K562 treated with DMSO at 1 percent for 4 hours (cell line): ENCODE data around the gene PCDHGA2. TPM values are rescaled to one million over a fixed set of nuclear protein-coding genes. Genes with fewer than 3 reads are reported as not detected.

Experiments
- total RNA-seq: library from RNA; unstranded; fragments of 300-600 nt; gene quantifications from 2 replicates; pipeline ENCODE4 v1.2.3, GENCODE V29; 2022; ENCODE audit not compliant: insufficient read depth

The PCDHGA2 gene
- total RNA-seq, result 0.12 TPM in 1 of 2 replicates, not detected in the other

GRCh38 chr5:141338538-141339306 lies at the start of gene PCDHGA2:
Gene PCDHGA2 (plus strand): TSS chr5:141338760.

DNA sequence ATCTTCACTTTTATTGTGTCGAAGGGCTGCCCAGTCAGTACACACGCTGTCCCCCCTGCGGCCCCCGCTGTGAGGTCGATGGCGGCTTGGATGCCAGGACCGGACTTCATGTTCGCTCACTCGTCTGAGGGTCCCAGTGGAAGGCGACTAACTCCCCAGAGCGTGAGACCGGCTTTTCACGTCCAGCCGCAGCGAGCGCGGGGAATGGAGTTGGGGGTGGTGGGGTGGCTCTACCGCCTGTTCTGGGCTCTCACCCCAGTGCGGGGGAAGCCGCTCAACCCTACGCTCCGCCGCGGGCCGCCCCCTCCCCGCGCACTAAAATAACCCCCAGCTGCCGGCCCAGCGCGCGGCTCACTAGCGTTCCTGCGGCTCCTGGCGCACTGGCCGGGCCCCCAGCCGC lies 34.8 kb upstream of the PCDHGA2 start, which contains the start of gene SLC25A2:
Gene SLC25A2 (minus strand): TSS at position 294 of the 400 bp plus-strand sequence. CDS start 184 bp downstream, at position 110.

GRCh38 chr5:141320225-141321169 lies 18.1 kb upstream of the PCDHGA2 start, which contains the start of gene TAF7:
Gene TAF7 (minus strand): TSS chr5:141320784. CDS start chr5:141320044, 740 bp downstream.

GRCh38 chr5:141330299-141331080 lies 8.1 kb upstream of the PCDHGA2 start, which contains the start of gene PCDHGA1:
Gene PCDHGA1 (plus strand): TSS chr5:141330514.

DNA sequence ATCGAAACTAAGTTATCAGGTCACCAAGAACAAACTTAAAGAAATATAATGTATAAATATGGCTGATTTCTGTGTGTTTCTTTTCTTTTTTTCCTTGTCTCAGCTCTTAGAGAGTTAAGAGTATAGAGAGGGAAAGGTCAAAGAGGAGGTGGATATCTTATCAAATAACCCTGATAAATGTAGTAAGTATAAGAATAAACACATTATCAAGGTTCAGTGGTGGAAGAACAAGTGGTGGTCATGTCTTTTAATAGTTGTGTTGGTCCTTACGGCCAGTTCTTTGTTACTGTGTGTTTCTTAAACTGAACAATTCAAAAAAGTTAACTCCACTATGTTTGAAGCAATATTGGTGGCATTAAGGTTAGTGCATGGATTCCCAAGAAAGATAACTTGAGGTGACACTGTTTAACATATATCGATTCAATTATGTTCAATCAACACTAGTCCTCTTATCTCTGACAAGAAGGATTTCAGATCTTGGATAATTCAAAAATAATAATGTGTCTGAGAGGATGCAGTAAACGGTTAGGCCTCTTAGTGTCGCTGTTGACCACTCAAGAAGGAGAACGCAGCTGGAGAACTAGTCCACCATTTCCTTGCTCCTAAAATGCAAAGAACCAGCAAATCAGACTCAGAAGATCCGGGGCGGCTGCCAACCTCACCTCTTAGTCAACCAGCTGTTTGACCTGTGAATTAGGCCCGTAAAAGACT lies 4.8 kb downstream of the PCDHGA2 start, which contains the start of gene PCDHGA3:
Gene PCDHGA3 (plus strand): TSS at position 588 of the 711 bp plus-strand sequence. CDS start 205 bp downstream, outside the sequence.

DNA sequence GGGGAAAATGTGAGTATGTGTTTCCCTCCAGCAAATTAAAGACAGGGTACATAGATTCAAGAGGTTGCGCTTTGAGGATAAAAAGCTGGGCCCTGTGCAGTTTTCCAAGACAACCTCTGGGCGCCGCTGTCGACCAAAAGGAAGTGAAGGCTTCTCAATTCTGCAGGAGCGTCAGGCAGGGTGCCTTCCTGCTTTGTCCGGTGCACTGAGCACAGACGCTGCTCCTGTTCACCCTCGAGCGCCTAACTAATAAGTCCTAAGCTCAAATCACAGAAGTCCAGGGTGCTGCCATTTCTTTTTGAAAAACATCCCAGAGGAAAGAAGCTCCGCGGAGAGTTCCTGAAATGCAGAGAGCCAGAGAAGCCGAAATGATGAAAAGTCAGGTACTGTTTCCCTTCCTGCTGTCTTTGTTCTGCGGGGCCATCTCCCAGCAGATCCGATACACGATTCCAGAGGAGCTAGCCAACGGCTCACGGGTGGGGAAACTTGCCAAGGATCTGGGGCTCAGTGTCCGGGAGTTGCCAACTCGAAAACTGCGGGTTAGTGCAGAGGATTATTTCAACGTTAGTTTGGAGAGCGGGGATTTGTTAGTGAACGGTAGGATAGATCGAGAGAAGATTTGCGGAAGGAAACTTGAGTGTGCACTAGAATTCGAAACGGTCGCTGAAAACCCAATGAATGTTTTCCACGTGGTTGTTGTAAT lies 11.5 kb downstream of the PCDHGA2 start, which contains the start of gene PCDHGB1:
Gene PCDHGB1 (plus strand): TSS at position 183 of the 703 bp plus-strand sequence. CDS start 162 bp downstream, at position 345.

DNA sequence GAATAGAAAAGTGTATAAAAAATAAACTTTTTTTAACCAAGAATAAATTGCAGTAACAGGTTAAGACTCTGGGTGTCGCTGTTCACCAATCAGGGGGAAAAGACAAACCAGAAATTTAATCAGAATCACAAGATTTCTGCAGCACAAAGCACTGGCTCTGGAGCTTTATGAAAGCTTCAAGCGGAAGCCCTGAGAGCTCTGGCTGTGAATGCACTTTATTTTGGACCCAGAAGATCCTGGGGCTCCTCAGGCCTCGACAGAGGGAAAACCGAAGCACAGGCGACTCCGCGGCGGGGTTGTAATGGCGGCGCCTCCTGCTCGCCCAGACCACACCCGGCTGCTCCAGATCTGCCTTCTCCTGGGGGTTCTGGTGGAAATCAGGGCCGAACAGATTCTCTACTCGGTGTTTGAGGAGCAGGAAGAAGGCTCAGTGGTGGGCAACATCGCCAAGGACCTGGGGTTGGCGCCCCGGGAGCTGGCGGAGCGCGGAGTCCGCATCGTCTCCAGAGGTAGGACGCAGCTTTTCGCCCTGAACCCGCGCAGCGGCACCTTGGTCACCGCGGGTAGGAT lies 16.4 kb downstream of the PCDHGA2 start, which contains the start of gene PCDHGA4:
Gene PCDHGA4 (plus strand): TSS at position 122 of the 570 bp plus-strand sequence. CDS start 87 bp downstream, at position 209.

GRCh38 chr5:141359790-141360426 lies 21.3 kb downstream of the PCDHGA2 start, which contains the start of gene PCDHGB2:
Gene PCDHGB2 (plus strand): TSS chr5:141359994. CDS start chr5:141360136, 142 bp downstream.

DNA sequence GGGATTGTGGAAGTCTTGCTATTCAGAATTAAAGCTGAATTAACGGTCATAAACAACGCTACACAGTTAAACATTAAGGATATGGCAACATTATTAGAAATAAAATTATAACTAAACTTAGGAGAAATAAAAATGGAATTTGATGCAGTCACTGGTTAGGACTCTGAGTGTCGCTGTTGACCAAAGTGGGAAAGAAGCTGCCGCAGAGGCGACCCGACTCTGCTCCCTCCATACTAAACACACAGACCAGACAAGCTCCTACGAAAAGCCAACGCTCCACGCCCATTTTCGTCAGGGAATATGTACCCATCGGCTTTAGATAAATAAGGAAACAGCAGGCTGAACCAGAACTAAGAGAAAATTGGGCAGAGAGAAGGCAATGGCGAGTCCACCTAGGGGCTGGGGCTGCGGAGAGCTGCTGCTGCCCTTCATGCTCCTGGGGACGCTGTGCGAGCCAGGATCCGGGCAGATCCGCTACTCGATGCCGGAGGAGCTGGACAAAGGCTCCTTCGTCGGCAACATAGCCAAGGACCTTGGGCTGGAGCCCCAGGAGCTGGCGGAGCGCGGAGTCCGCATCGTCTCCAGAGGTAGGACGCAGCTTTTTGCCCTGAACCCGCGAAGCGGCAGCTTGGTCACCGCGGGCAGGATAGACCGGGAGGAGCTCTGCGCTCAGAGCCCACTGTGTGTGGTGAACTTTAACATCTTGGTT lies 25.5 kb downstream of the PCDHGA2 start, which contains the start of gene PCDHGA5:
Gene PCDHGA5 (plus strand): TSS at position 211 of the 709 bp plus-strand sequence. CDS start 169 bp downstream, at position 380.

DNA sequence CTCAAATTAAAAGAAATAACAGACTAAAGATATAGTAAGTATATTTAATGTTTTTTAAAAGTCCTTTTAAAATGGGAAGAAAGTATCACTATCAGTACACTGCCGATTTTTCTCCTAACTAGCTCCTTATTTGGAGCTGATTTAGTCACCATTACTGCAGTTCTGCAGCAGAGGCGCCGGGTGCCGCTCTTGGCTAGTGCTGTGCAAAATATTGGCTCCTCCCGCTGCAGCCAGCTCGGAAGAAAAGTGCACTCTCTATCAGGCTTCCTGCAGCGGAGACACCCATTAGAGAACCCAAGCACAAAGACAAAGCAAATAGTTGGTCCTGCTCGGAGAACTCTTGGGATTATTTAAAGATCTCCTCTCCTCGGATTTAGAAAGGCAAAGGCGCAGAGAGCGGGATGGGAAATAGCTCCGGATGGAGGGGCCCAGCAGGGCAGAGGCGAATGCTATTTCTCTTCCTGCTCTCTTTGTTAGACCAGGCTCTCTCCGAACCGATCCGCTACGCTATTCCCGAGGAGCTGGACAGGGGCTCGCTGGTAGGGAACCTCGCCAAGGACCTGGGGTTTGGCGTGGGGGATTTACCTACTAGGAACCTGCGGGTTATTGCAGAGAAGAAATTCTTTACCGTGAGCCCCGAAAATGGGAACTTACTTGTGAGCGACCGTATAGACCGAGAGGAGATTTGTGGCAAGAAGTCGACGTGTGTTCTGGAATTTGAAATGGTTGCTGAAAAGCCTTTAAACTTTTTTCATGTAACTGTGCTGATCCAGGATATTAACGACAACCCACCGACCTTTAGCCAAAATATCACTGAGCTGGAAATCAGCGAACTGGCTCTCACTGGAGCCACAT lies 31.7 kb downstream of the PCDHGA2 start, which contains the start of gene PCDHGB3:
Gene PCDHGB3 (plus strand): TSS at position 249 of the 855 bp plus-strand sequence. CDS start 153 bp downstream, at position 402.

DNA sequence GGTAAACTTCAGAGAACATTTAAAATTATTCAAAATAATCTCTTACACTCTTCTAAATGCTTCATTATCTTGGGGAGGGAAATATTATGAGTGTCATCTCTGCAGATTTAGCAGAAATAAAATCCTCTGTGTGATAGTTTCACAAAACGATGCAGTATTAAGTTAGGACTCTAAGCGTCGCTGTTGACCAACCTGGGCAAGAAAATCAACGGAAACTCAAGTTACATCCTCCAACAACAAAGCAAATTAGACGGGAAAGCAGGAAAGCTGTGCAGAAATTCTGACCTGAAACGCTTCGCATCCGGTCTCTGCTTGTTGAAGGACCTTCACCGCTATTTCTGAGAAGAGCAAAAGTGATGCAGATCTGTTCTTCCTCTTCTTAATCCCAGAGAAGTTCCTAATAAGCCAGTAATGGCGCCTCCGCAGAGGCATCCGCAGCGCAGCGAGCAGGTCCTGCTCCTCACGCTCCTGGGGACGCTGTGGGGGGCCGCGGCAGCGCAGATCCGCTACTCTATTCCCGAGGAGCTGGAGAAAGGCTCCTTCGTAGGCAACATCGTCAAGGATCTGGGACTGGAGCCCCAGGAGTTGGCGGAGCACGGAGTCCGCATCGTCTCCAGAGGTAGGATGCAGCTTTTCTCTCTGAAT lies 35.2 kb downstream of the PCDHGA2 start, which contains the start of gene PCDHGA6:
Gene PCDHGA6 (plus strand): TSS at position 219 of the 645 bp plus-strand sequence. CDS start 193 bp downstream, at position 412.

DNA sequence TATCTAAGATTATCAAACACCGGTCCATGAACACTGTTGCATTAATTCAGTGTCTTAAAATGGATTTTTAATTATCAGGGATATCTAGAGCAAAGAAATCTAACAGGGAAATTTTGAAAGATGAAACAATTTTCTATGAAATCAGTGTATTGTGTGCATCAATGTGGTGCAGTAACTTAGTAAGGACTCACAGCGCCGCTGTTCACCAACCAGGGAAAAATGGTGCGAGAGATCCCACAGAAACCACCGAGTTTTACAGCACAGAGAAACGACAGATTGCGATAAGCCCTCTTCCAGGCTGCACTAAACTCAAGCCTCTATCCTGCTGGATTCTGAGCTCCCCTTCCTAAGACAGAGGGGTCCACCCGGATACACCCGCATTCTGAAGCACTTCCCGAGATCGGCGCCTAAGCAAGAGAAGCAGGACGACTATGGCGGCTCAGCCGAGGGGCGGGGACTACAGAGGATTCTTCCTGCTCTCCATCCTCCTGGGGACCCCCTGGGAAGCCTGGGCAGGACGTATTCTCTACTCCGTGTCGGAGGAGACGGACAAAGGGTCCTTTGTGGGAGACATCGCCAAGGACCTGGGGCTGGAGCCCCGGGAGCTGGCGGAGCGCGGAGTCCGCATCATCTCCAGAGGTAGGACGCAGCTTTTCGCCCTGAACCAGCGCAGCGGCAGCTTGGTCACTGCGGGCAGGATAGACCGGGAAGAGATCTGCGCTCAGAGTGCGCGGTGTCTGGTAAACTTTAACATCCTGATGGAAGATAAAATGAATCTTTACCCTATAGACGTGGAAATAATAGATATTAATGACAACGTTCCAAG lies 44.1 kb downstream of the PCDHGA2 start, which contains the start of gene PCDHGA7:
Gene PCDHGA7 (plus strand): TSS at position 274 of the 826 bp plus-strand sequence. CDS start 158 bp downstream, at position 432.

GRCh38 chr5:141387557-141388311 lies 49.2 kb downstream of the PCDHGA2 start, which contains the start of gene PCDHGB4:
Gene PCDHGB4 (plus strand): TSS chr5:141387698. CDS start chr5:141387885, 187 bp downstream.

DNA sequence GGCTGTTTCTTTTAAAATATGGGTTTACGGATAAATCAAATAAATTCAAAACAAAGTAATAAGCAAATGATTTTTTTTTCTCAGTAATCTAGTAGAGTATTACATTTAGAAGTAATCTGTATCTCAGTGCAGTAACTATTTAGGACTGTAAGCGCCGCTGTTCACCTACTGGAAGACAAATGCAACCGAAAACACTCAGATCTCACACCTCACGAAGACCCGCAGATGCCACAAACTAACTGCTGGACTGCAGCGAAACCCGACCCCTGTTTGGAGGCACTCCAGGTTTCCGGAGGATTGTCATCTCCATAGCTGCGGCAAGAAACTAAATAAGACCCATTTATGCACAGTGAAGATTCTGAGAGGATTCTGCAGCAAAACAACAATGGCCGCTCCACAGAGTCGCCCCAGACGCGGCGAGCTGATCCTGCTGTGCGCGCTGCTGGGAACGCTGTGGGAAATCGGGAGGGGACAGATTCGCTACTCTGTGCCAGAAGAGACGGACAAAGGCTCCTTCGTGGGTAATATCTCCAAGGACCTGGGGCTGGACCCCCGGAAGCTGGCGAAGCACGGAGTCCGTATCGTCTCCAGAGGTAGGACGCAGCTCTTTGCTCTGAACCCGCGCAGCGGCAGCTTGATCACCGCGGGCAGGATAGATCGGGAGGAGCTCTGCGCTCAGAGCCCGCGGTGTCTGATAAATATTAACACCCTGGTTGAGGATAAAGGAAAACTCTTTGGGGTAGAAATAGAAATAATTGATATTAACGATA lies 54.1 kb downstream of the PCDHGA2 start, which contains the start of gene PCDHGA8:
Gene PCDHGA8 (plus strand): TSS at position 205 of the 770 bp plus-strand sequence. CDS start 181 bp downstream, at position 386.

